NK-92 treated with Interleukin-12 subunit alpha and Interleukin-12 subunit beta, amount 100 ng/mL, for 24 hours (cell line): ENCODE results near the gene PALLD.

ENCODE experiments used
- DNase-seq: peaks from one replicate; lab custom pipeline; 2025; lab: John Stamatoyannopoulos, UW

Gene PALLD

GRCh38 chr4:168765726-168766125, 268.9 kb downstream of the PALLD start:
- DNase-seq, result no peak

DNA sequence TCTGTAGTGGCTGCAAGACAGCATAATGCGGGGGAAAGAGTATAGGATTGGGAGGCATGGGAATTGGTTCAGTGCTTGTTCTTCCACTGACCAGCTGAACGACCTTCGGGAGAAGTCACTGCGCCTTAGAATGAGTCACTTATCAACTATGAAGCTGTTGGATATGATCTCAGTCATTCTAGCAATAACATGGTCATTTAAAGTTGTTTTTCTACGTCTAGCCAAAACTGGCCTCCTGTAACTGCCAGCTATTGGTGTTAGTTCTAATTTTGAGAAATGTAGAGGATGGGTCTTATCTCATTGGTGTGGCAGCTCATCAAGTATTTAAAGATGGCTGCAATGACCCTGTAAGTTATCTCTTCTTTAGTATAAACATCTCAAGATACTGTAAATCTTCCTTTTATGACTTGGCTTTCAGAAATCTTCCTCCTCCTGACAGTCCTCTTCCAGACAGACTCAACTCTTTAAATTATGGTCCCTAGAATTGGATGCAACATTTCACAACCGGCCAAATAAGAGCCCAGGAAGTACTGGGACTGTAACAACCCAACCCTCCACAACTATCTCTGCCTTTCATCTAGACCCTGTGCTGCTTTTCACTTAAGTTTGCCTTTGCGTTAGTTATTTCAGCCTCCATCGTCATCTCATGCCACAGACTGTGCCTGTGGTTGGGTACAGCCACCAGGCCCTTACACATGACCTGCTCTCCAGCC, 269.9 kb downstream of the PALLD start:
- no peak for DNase-seq

GRCh38 chr4:168769416-168769815, 272.6 kb downstream of the PALLD start:
- DNase-seq, result no peak

- DNase-seq, result no peak
These were observed 273.0 kb downstream of the PALLD start for GRCh38 chr4:168769837-168770236.

GRCh38 chr4:168771251-168771650, 274.4 kb downstream of the PALLD start:
- DNase-seq, result no peak

DNA sequence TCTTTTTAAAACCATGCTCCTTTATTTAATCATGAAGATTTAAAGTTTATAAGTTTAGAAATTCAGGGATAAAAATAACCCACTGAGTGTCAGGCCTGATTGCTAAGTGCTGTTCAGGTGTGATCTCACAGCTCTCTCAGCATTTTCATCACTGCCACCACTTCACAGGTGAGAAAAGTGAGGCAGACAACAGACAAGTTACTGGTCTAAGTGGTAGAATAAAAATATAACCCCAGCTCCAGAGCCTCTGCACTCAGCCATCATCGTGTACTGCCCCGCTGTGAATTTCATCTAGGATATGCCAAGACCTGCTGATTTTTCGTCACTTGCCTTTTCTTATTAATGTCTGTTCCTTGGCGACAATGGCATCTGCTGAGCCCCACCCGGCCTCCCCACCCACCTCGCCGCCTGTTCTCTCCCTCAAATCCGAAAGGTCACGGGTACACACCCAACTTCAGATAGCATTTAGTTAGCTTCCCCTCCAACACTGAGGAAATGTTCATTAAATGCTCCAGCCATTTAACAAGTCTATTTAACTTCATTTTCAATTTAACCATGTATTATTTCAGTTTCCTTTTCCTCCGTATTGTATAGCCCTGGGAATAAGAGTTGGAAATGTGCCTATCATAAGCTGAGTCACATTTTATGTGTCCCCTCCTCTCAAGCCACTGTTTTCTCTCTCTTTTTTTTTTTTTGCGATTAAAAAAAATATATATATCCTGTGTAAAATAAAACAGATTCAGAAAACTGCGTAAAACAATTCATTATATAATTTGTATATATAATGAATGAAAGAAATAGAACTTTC, 276.7 kb downstream of the PALLD start:
- no peak for DNase-seq

GRCh38 chr4:168776382-168776781, 279.5 kb downstream of the PALLD start:
- no peak for DNase-seq

- DNase-seq, result no peak
These were observed 280.6 kb downstream of the PALLD start for GRCh38 chr4:168777277-168777965.

DNA sequence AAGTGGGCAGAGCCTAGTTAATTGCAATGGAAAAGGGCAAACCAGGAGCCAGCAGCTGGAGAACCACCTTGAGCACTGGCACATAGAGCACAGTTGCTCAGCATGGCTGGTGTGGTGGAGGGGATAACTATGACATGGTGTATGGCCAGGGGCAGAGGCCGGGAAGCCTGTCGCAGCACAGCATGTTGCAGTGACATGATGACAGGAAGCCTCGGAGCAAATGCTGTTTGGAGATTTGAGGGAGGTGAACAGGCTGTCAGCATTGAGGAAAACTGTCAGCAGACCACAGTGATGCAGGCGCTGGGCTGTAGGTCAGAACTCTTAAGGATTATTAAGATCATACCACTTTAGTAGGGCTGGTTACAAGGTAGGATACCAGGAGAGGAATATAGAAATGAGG, 284.5 kb downstream of the PALLD start:
- no peak for DNase-seq

GRCh38 chr4:168781926-168782325, 285.1 kb downstream of the PALLD start:
- DNase-seq, result no peak

GRCh38 chr4:168782439-168782838, 285.6 kb downstream of the PALLD start:
- no peak for DNase-seq

DNA sequence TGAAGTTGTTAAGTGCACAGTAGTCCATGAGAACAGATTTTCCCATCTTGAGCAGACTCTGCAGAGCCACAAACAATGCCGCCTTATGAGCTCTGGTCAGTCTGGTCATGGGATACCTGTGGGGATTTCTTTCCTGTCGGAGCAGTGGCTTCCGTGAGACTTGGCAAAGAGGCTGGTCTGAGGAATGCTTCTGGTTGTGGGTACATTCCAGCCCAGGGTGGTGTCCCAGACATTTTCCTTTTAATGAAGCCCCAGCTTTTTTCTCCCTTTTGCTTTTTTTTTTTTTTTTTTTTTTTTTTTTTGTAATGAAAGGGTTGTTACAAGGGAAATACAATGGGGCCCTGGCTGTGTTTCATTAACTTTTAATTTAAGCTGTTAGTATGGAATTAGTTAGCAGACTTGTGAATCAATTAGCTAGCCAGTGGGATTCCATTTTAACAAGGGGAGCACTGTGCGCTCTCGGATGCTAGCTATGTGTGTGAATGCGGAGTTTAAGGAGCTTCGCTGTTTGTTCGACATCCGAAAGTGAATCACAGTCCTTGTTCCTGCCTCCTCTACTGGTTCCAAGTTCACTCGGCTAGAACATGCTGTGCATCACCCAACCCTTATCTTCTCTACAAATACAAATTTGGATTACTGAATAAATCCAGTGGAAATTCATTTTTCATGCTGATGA, 288.1 kb downstream of the PALLD start:
- DNase-seq, result no peak

- no peak for DNase-seq
These were observed 290.5 kb downstream of the PALLD start for GRCh38 chr4:168787334-168787733.

DNA sequence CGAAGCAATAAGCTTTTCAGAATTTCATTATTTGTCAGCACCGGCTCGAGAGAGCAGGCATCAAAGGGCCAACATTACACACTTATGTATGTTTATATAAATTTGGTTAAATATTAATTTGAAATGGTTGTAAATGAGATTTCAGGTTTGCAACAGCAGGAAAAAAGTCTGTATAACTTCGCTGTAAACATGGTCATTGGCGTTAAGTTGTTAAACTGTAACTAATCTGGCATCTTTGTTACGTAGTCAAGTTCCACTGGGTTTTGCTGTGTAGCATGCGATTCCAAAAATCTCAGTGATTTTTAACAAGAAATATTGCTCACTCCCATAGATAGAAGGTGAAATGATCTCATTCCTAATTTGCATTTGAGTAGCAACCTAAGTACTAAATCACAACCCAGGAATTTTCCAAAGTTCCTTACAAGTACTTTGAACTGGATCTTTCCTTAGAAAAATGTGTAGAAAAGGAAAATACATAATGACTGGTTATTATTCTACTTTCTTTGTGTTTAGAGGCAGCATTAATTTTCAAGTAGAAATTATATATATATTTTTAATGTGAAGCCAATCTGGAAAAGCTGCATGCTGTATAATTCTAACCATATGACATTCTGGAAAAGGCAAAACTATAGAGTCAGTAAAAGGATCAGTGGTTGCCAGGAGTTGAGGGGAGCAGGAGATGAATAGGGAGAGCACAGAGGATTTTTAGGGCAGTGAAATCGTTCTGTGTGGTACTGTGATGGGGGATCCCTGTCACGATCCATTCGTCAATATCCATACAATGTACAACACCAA, 291.1 kb downstream of the PALLD start:
- no peak for DNase-seq

GRCh38 chr4:168790898-168791297, 294.0 kb downstream of the PALLD start:
- no peak for DNase-seq

DNA sequence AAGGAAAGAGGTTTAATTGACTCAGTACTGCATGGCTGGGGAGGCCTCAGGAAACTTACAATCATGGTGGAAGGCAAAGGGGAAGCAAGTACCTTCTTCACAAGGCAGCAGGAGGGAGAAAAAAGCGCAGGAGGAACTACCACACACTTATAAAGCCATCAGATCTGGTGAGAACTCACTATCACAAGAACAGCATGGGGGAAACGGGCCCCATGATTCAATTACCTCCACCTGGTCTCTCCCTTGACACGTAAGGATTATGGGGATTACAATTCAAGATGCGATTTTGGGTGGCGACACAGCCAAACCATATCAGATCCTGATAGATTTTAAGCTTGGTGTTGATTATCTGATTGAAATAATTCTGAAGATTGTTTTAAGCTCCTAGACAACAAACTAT, 294.5 kb downstream of the PALLD start:
- no peak for DNase-seq

- no peak for DNase-seq
These were observed 296.7 kb downstream of the PALLD start for GRCh38 chr4:168793542-168793941.

- DNase-seq, result no peak
These were observed 297.3 kb downstream of the PALLD start for GRCh38 chr4:168794092-168794707.

DNA sequence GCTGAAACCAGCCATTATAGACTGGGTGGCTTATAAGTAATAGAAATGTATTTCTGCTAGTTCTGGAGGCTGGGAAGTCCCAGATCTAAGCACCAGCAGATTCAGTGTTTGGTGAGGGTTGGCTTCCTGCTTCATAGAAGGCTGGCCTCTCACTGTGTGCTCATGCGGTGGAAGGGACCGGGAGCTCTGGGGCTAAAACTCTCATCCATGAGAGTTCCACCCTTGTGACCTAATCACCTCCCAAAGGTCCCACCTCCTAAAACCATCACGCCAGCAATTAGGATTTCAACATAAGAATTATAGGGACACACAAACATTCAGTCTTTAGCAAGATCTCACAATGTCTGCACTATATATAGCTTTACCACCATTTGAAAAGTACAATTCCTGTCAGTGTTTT, 298.0 kb downstream of the PALLD start:
- DNase-seq, result no peak

GRCh38 chr4:168795346-168795745, 298.5 kb downstream of the PALLD start:
- no peak for DNase-seq
